Right hindlimb (tissue), 1 donor: Measurements from ENCODE around the gene AHNAK.
"Not testable (repeated sequence)": the region's sequence is repeated elsewhere in the genome, so short reads cannot be mapped to it uniquely, and the experiment has no call there.

Experiments
- DNase-seq: peaks from one replicate; pipeline ENCODE4 v3.0.0-alpha.2; 2018

The AHNAK gene

GRCh38 chr11:62402226-62402959 is 144.2 kb downstream of the AHNAK start:
- peak; percentile 48 for DNase-seq

- DNase-seq: no peak
These were observed 144.8 kb downstream of the AHNAK start for GRCh38 chr11:62401811-62402210.

- no peak for DNase-seq
These were observed 145.2 kb downstream of the AHNAK start for GRCh38 chr11:62401356-62401755.

- DNase-seq: peak; percentile 95
These were observed 145.8 kb downstream of the AHNAK start for GRCh38 chr11:62400760-62401159.

- no peak for DNase-seq
These were observed 146.3 kb downstream of the AHNAK start for GRCh38 chr11:62400281-62400680.

GRCh38 chr11:62399878-62400266 is 146.7 kb downstream of the AHNAK start:
- peak; percentile 92 for DNase-seq

GRCh38 chr11:62399172-62399877 is 147.3 kb downstream of the AHNAK start:
- DNase-seq: no peak

- peak; percentile 48 for DNase-seq
These were observed 148.3 kb downstream of the AHNAK start for GRCh38 chr11:62398011-62398994.

- DNase-seq: no peak
These were observed 150.6 kb downstream of the AHNAK start for GRCh38 chr11:62395885-62396551.

GRCh38 chr11:62394825-62395538 is 151.6 kb downstream of the AHNAK start:
- DNase-seq: peak; percentile 87

- DNase-seq: no peak
These were observed 152.9 kb downstream of the AHNAK start for GRCh38 chr11:62393735-62394134.

GRCh38 chr11:62393061-62393611 is 153.5 kb downstream of the AHNAK start:
- no peak for DNase-seq

- DNase-seq: no peak
These were observed 154.1 kb downstream of the AHNAK start for GRCh38 chr11:62392506-62392905.

- DNase-seq: no peak
These were observed 154.8 kb downstream of the AHNAK start for GRCh38 chr11:62391642-62392425.

- no peak for DNase-seq
These were observed 155.9 kb downstream of the AHNAK start for GRCh38 chr11:62390722-62391121.

- no peak for DNase-seq
These were observed 156.4 kb downstream of the AHNAK start for GRCh38 chr11:62390237-62390636.

GRCh38 chr11:62388999-62389398 is 157.6 kb downstream of the AHNAK start:
- no peak for DNase-seq

- no peak for DNase-seq
These were observed 159.2 kb downstream of the AHNAK start for GRCh38 chr11:62387381-62387780.

- not testable (repeated sequence) for DNase-seq
These were observed 160.5 kb downstream of the AHNAK start for GRCh38 chr11:62386083-62386482.

GRCh38 chr11:62383822-62384221 is 162.8 kb downstream of the AHNAK start:
- DNase-seq: no peak
